Lung microvascular endothelial cell (primary cell): ENCODE results near the gene DOCK2. TPM values are rescaled to one million over a fixed set of nuclear protein-coding genes. Genes with fewer than 3 reads are reported as not detected.

Source experiments
- DNase-seq, 2 donors: peaks; one replicate each; pipeline versions ENCODE4 v3.0.0 to v3.0.0-alpha.2; 2010; ENCODE audit warnings: low read depth in 2 of 2
- total RNA-seq: library from RNA; depleted of rRNA; stranded (reverse); fragments of >200 nt; gene quantifications from 2 replicates; pipeline ENCODE4 v1.2.1, GENCODE V29; 2014

The DOCK2 gene
- total RNA-seq, 1 donor from 2014 or later, result 0.20 TPM

DNA sequence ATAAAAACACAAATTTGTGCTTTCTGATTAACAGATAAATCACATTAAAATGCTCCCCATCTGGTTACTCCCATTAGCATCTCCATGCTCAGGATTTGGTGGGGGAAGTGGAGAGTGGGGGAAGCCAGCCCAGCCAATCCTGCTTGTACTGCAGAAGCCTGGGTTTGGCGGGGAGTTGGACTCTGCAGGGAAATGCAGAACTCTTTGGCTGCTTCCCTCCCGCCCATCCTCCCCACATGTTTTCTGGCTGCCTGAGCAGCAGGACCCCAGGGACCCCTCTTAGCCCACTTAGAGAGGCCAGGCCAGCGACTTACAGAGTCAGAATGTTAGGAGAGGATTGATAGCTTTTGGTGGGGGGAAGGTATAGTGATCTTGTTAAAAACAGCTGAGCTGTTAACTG, 409.2 kb downstream of the DOCK2 start:
- DNase-seq, result no peak

DNA sequence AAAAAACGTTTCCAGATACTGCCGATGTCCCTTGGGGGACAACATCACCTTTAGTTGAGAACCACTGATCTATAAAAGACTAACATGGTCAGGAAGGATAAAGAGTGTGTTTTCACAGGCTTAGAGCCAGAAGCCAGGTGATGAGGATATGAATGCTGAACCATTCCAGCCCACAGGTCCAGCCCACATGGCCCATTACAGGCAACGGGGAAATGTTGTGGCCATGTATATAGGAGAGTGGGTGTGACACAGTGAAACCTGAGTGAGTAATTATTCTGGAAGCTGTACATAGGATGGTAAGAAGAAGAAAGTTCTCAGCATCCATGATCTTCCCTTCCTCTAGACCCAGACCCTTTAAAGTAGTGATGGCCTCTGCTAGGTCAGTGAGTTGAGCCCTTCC, 412.6 kb downstream of the DOCK2 start:
- no peak for DNase-seq

DNA sequence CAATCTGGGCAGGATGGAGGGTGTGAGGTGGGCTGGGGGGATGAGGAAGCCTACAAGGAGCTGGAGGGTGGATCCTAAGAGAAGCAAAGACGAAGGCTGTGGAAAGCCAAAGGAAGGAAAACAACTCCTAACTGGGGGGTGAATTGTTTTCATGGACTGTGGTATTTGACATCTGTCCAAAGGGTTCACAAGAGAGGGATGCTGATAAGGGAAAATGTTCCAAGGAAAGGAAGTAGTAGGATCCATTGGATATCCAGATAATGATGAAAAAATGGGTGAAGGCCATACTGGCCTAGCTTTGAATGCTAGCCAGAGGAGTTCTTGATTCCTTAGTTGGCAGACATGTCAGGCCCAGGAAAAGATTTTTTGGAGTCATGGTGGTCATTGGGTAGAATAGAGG, 416.8 kb downstream of the DOCK2 start:
- DNase-seq, result peak in 1 of 2 donors; percentile 41

DNA sequence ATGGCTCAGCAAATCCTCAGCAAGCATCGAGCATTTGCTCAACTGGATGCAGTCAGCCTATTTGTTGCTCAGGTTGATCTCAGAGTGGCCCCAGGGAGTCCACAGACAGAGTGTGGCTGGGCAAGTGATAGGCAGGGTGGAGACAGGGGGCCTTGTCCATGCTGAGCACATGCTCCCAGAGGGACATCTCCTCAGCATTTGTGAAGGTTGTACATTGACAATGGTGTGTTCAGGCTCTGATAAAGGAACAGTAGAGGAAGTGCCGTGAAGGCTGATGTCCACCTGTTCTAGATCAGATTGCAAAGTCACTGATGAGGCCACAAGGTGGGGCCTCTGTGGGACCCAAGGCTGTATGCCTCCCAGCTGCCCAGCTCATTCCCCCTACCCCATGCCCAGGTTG, 418.5 kb downstream of the DOCK2 start:
- DNase-seq, result no peak

DNA sequence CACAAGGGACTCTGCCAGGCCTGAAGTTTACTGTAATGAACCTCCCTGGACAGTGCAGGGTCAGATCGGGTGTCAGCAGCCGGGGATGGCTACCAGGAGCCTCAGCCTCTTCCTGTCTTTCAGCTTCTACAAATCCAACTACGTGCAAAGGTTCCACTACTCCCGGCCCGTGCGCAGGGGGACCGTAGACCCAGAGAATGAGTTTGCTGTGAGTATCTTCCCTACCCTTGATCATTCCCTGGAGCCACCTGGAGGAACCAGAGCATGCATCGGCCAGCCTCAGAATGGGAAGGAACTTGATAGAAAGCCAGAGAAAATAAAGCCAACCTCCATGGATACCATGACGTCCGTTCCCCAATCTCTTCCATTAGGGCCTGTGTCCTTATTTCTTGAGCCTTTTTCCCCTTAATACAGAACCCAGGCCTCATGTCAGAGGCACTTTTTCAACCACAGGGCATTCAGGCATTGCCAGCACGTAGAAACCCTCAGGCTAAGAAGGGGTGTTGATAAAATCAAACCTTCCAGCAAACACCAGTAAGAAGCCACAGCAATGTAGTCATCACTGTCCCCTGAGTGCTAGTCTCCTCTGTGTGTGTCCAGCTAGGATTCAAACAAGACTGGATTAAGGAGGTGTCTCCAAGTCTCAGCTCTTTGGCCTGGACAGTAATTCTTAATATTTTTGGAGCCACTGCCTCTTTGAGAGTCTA, 419.6 kb downstream of the DOCK2 start:
- no peak for DNase-seq

DNA sequence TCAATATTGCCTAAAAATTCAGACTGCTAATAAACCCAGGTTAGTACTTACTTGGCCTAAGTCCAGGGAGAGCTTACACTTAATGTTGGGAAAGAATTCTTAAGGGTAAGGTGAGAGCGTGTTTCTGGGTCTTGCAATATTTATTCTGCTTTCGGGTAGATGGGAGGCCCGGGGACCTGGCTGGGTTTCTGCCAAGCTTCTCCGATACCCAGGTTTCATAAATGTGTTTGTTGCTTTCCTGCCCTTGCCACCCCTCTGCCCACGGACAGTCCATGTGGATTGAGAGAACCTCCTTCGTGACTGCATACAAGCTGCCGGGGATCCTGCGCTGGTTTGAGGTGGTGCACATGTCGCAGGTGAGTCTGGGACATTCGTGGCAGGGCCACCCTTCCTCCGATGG, 420.2 kb downstream of the DOCK2 start:
- no peak for DNase-seq

DNA sequence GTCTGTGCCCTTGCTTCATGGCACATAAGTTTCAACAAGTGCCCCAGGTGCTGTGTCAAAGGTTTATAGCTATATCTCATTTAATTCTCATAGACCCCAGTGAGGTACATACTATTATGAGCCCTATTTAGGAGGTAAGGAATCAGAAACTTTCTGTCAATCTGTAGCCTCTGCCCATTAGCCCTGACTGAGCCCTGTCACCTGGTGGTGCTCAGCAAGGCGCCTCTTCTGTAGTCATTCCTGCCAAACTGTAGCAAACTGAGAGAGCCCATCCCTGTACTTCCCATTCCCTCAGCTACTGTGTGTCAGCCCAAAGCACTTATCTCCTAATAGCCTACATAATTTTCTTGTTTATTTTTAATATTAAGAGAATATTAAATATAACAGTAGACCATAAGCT, 422.1 kb downstream of the DOCK2 start:
- no peak for DNase-seq

DNA sequence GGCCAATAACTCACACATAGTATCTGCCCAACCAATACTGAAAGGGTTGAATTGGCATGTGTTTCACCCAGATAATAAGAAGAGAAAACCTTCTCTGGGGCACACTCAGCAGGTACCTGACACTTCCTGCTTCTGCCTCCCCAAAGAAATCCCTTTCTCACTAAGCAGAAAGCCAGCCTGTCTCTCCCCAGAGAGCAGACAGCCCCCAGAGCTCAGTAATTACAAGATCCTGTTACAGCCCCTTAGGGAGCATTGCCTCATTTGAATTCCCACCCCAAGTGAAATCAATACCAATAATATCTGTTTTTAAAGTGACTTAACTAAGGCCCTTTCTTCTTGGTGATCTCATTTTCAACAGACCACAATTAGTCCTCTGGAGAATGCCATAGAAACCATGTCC, 430.1 kb downstream of the DOCK2 start:
- DNase-seq, result no peak

DNA sequence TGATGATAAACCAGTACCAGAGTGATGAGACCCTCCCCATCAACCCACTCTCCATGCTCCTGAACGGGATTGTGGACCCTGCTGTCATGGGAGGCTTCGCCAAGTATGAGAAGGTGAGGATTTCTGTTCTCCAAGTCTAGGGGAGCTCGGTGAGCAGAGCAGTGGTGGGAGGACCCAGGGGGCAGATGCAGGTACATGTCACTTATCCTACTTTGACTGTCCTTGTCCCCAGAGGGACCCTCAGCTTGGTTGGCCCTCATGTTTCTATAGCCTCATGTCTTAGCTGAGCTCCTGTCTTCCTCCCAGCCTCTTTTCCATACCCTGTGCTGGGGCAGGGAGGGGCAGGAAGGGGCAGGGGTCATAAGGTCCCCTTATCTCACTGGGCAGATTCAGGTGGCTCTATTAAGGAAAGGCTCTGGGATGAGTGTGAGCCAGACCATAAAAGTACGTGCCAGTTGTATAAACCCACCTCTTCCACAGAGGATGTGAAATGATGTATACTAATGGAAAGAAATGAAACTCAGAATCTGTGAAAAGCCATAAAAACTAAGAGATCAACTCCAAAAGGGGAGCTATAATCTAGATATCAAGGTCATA, 430.6 kb downstream of the DOCK2 start:
- peak in 1 of 2 donors; percentile 67 for DNase-seq

DNA sequence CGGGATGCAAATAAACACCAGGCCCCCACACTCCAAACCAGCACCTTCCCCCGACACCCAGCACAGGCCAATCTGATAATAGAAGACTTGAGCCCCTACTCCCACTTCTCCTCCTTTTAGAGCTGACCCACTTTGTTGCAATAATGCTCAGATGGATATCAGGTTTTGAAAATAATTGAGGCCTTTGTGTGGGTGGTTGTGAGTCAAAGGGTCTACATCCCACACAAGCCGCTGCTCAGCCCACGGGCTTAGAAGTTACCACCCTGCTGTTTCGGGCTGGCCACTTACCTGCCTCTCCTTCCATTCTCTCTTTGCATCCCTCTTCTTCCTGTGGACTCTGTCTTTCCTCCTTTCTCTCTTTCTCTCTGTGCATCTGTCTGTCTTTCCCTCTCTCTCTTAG, 432.4 kb downstream of the DOCK2 start:
- DNase-seq, result no peak

DNA sequence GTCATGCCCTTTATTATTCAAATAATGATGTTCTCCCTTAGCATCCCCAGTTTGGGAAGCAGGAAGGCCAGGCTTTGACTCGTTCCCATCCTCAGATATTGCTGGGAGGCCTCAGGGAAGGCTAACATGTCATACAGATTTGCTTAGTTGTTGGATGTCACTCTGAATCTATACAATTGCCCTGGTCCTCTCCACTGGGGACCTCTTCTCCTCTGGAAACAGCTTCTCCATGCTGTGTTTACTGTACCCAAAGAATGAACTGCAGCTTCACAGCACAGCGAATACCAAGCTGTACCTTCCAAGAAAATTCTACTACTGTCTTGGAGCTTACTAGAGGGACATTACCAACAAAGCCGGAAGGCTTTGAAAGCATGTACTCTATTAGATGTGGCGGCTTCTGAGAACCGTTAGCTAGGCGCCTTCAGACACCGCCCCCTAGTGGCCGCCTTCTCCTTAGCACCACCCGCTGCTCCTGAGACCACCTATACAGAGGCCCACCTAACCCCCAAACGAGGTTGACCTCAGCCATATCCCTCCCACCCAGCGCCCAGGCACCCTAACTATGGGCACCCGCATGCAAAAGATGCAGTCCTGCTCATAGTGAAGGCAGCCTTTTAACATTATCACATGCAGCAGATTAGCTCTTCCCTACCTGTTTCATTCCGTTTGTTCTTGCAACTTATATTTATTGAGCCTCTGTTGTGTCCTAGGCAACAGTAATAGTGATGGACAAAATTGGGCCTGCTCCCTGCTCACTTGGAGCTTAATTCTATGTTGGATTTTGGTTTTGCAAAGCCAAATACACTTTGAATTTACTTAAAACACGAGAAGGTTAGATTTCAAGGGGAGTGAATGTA, 433.7 kb downstream of the DOCK2 start:
- DNase-seq, result peak; percentile 61 to 68

DNA sequence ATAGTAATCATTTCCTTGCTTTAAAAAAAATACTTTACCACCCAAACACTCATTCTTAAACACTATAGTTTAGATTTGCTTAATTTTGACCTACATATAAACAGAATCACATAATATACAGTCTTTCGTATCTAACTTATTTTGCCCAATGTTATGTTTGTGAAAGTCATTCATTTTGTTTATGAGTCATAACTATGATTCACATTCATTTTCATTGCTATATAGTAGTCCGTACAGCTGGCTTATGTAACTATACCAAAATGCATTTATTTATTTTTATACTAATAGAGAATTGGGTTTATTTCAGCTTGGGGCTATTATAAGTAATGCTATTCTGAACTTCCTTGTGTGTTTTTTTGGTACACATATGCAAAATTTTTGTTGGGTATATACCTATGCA, 434.7 kb downstream of the DOCK2 start:
- DNase-seq, result no peak

DNA sequence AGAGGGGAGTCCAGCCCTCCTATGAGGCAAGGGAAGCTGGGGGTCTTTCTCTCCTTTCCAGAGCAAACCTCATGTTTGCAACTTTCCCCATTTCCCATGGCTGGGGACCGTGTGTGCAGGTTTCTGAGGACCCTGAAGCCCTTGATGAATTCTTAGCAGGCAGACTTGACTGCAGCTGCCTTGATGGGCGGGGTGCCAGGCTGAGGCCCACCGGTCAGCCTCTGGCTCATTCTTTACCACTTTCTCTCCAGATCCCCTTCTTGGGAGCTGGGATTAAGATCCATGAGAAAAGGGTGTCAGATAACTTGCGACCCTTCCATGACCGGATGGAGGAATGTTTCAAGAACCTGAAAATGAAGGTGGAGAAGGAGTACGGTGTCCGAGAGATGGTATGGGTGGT, 438.6 kb downstream of the DOCK2 start:
- DNase-seq, result no peak

DNA sequence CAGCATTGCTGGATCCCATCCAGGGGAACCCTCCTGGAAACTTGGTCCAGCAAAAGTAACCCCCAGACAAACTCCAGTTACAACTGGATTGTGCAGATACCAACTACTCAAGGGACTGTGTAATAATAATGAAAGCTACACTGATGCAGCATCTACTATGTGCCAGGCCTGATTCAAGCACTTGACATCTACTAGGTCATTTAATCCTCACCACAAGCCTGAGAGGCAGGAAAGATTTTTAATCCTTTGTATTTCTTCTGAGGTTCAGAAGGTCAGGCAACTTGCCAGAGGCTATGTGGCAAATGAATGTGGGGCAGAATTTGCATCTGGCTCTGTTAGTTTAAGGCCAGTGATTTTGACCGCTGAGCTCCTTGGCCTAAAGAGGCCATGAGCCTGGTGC, 439.1 kb downstream of the DOCK2 start:
- DNase-seq, result no peak

DNA sequence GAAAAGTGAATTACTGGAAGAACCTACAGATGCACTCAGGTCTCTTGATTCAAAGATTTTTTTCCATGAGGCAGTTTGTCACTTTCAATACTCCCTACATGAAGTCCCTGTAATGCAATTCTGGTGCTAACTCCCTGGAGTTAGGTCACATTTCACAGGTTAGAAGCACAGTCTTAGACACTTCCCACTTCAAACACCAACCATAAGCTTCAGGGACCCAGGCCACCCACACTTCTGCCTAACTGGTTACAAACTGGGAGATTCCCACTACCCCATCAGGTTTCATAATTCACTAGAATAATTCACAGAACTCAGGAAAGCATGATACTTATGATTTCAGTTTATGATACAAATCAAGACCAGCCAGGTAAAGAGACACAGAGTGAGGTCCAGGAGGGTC, 439.7 kb downstream of the DOCK2 start:
- DNase-seq, result no peak

DNA sequence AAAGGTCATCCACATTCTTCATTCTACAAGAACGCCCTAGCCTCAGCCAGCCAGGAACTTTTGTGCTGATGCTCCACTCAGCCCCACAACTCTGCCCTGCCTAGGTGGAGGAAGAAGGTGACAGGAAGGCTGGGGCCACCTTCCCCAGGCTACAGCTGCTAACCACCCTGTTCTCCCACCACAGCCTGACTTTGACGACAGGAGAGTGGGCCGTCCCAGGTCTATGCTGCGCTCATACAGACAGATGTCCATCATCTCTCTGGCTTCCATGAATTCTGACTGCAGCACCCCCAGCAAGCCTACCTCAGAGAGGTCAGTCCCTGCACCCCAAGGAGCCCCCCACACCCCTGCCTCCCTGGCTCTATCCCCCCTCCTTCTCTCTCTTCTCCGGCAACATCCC, 440.5 kb downstream of the DOCK2 start:
- DNase-seq, result no peak

DNA sequence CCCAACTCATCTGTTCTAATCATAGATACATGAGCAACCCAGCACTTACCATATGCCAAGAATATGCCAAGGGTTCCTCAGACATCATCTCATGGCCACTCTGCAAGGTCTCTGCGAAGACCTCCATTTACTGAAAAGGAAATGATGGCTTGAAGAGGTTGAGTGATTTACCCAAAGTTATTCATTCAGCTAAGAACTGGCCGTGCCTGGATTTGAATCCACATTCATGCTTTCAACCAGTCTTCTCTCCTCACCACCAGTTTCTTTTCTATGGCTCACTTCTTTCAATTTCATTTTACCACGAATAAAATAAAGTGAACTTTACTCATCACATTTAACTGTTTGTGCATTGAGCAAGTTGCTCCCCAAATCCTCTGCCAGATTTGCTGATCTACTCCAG, 441.4 kb downstream of the DOCK2 start:
- DNase-seq, result no peak

DNA sequence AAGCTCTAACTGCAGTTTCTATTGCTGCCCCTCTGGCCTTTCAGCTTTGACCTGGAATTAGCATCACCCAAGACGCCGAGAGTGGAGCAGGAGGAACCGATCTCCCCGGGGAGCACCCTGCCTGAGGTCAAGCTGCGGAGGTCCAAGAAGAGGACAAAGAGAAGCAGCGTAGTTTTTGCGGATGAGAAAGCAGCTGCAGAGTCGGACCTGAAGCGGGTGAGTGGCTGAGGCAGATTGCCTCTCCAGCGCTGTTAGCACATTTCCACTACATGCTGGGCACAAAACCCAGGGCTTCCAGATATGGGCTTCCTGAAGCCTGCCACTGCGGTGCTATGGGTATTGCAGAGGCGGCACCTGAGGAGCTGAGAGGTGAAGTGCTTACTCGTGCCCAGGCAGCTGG, 441.9 kb downstream of the DOCK2 start:
- no peak for DNase-seq

DNA sequence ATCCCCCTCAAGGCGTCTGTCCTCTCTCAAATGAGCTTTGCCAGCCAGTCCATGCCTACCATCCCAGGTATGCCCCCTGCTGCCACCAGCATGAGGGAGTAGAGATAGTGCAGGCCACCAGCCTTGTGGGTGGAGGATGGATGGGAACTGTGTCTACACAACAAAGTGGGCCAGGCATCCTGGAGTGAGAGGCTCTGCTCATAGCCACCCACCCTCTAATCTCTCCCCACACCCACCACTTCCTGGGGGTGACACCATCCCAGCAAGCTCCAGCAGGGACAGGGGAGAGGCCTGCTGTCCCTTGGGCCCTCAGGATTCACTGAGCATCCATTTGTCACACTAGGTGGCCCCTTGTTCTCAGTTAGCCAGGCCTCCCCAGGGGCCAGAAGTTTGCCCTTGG, 443.1 kb downstream of the DOCK2 start:
- DNase-seq, result no peak

DNA sequence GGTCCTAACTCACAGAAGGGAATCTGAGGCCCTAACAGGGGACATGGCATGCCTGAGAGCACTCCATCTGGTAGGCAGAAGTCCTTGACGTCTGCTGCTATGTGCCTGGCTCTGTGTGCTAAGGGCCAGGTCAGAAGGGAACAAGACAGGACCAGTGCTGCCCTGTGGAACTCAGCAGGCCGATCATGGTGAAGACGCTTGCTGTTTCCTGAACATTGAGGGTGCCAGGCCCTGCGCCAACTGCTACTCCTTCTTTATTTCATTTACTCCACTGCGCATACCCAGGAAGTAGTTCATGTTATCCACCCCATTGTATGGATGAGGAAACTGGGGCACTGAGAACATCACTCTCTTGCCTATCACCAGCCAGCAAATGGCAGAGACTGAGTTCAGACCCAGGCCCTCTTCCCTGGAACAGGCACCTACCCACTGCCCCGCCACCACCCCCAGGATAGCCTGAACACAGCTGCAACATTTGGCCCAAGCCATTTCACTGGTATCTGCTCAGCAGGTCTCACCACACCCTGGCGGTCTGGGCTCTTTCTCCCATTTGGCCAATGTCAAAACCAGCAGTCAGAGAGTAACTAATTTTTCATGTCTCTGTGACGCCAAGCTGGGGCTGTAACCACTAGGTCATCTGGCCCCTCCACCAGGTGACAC, 443.8 kb downstream of the DOCK2 start:
- no peak for DNase-seq

DNA sequence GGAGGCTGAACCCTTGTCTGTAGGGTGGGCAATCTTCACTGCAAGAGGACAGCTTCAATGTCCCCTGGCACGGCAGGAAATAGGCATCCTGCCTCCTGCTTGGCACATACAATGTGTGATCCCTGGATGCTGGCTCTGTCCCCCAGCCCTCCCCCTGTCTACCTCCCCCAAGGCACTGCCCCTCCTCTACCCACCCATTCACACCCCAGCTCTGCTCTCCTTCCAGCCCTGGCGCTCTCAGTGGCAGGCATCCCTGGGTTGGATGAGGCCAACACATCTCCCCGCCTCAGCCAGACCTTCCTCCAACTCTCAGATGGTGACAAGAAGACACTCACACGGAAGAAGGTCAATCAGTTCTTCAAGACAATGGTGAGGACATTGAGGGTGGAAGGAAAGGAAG, 444.5 kb downstream of the DOCK2 start:
- DNase-seq, result no peak

DNA sequence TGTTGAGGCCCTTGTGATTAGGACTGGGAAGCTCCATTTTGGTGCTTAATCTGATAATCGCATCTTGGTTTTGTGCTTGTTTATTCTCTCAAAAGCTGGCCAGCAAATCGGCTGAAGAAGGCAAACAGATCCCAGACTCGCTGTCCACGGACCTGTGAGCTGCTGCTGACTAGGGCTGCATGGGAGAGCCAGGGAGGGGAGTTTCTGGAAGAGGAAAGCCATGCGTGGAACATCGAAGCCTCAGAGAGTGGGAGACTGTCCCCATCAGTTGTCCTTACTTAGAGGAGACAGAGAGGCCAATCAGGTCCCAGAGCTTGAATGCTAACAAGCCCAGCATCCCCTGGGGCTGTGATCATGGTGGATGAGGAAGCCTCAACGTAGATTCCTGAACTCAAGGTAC, 445.6 kb downstream of the DOCK2 start:
- DNase-seq, result no peak
